NT2/D1 (cell line): ENCODE measurements around the gene NRARP.

Source experiments
- DNase-seq: peaks from one replicate; pipeline ENCODE4 v3.0.0-alpha.2; 2011; ENCODE audit warnings: low read depth, low spot score
- H3K27me3 ChIP-seq: 2 replicates; pipeline ENCODE4 v1.6.0; 2011; ENCODE audit warnings: mild to moderate bottlenecking; ENCODE audit not compliant: insufficient read length, insufficient read depth
- H3K36me3 ChIP-seq: 2 replicates; pipeline ENCODE4 v1.6.1; 2011; ENCODE audit warnings: mild to moderate bottlenecking, low read length, mixed read lengths; ENCODE audit not compliant: insufficient read depth, insufficient read length
- H3K4me1 ChIP-seq: 2 replicates; pipeline ENCODE4 v1.5.1; 2011; ENCODE audit not compliant: insufficient read depth, insufficient read length
- H3K4me3 ChIP-seq: 2 replicates; pipeline ENCODE4 v1.5.1; 2011; ENCODE audit warnings: low read depth; ENCODE audit not compliant: insufficient read length
- H3K9ac ChIP-seq: 2 replicates; pipeline ENCODE4 v1.6.0; 2011; ENCODE audit warnings: low read depth; ENCODE audit not compliant: insufficient read length
- H3K9me3 ChIP-seq: 2 replicates; pipeline ENCODE4 v1.5.1; 2011; ENCODE audit warnings: mild to moderate bottlenecking, low read length; ENCODE audit not compliant: insufficient read depth
- SUZ12 ChIP-seq: IDR thresholded peaks from 2 replicates; pipeline ENCODE4 v1.6.1; 2011; ENCODE audit not compliant: insufficient read length, insufficient read depth; ENCODE audit errors: extremely low read depth
- YY1 ChIP-seq: IDR thresholded peaks from 2 replicates; pipeline ENCODE4 v1.6.1; 2011; ENCODE audit not compliant: insufficient read length, insufficient read depth
- ZNF274 ChIP-seq: IDR thresholded peaks from 2 replicates; pipeline ENCODE4 v1.6.1; 2011; ENCODE audit warnings: mild to moderate bottlenecking, low read depth, low read length

Gene NRARP

GRCh38 chr9:137301081-137301947 is 757 bp downstream of the NRARP start:
- Histone ChIP-seq H3K9me3 (no peaks in the 10 kb centered on the region), H3K4me1 (peaks cover 56% of the 10 kb centered on the region), H3K9ac (peak overlapping the region; percentile 99), H3K27me3 (peaks cover 26% of the 10 kb centered on the region), H3K36me3 (peaks cover 7% of the 10 kb centered on the region), H3K4me3 (peak overlapping the region; percentile 98)
- TF ChIP-seq ZNF274 (no peak), SUZ12 (no peak), YY1 (no peak)
- DNase-seq: no peak

- no peak for DNase-seq
- H3K9ac ChIP-seq: peak overlapping the region; percentile 99
Observed at GRCh38 chr9:137300567-137301080, 1.4 kb downstream of the NRARP start.

GRCh38 chr9:137299938-137300337 is 2.1 kb downstream of the NRARP start:
- H3K4me3 ChIP-seq: peak overlapping the region; percentile 98
- H3K36me3 ChIP-seq: peaks cover 7% of the 10 kb centered on the region
- peaks cover 47% of the 10 kb centered on the region for H3K4me1 ChIP-seq
- H3K9me3 ChIP-seq: no peaks in the 10 kb centered on the region
- no peak for TF ChIP-seq YY1
- TF ChIP-seq ZNF274: no peak
- no peak for TF ChIP-seq SUZ12
- peak overlapping the region; percentile 99 for H3K9ac ChIP-seq
- peaks cover 30% of the 10 kb centered on the region for H3K27me3 ChIP-seq
- DNase-seq: no peak

More at GRCh38 chr9:137300567-137301080, 1.4 kb downstream of the NRARP start:
- peaks cover 7% of the 10 kb centered on the region for H3K36me3 ChIP-seq
- no peak for TF ChIP-seq SUZ12
- TF ChIP-seq ZNF274: no peak
- no peak for TF ChIP-seq YY1
- peaks cover 27% of the 10 kb centered on the region for H3K27me3 ChIP-seq
- H3K4me1 ChIP-seq: peaks cover 51% of the 10 kb centered on the region
- H3K9me3 ChIP-seq: no peaks in the 10 kb centered on the region
- peak overlapping the region; percentile 98 for H3K4me3 ChIP-seq

- DNase-seq: no peak
- H3K4me3 ChIP-seq: peak overlapping the region; percentile 0
- TF ChIP-seq SUZ12 (no peak), ZNF274 (no peak), YY1 (no peak)
- peaks cover 36% of the 10 kb centered on the region for H3K27me3 ChIP-seq
- peaks cover 7% of the 10 kb centered on the region for H3K36me3 ChIP-seq
- H3K4me1 ChIP-seq: peaks cover 42% of the 10 kb centered on the region
- H3K9ac ChIP-seq: peak overlapping the region; percentile 65
- peaks cover 2% of the 10 kb centered on the region; the same call in 1 of the 2 replicates for H3K9me3 ChIP-seq
Observed at GRCh38 chr9:137299203-137299565, 2.9 kb downstream of the NRARP start.

GRCh38 chr9:137298401-137299202 is 3.5 kb downstream of the NRARP start:
- Histone ChIP-seq H3K4me3 (peak overlapping the region; percentile 16), H3K4me1 (peaks cover 36% of the 10 kb centered on the region), H3K9me3 (peaks cover 5% of the 10 kb centered on the region; the same call in 1 of the 2 replicates), H3K36me3 (peaks cover 7% of the 10 kb centered on the region), H3K27me3 (peaks cover 31% of the 10 kb centered on the region), H3K9ac (peak overlapping the region; percentile 65)
- no peak for TF ChIP-seq YY1
- TF ChIP-seq SUZ12: no peak
- DNase-seq: no peak

- Histone ChIP-seq H3K36me3 (peaks cover 7% of the 10 kb centered on the region), H3K9ac (peak overlapping the region; percentile 46), H3K27me3 (peaks cover 24% of the 10 kb centered on the region), H3K4me3 (no peak overlapping the region), H3K4me1 (peaks cover 30% of the 10 kb centered on the region), H3K9me3 (peaks cover 5% of the 10 kb centered on the region; the same call in 1 of the 2 replicates)
- no peak for DNase-seq
- TF ChIP-seq ZNF274 (no peak), YY1 (no peak), SUZ12 (no peak)
Observed at GRCh38 chr9:137297966-137298365, 4.1 kb downstream of the NRARP start.
